ENCODE results near the gene HBS1L. TPM values are rescaled to one million over a fixed set of nuclear protein-coding genes. Genes with fewer than 3 reads are reported as not detected.
A peak's percentile ranks its signal among the peaks of the same experiment; 100 is the strongest.
"Not testable (repeated sequence)": the region's sequence is repeated elsewhere in the genome, so short reads cannot be mapped to it uniquely, and the experiment has no call there.

HBS1L gene
- total RNA-seq, 5 donors from 2014 or later (not counting 1 experiment from before 2014, with no cell fraction given): 51.4 to 112 (median 69.7) TPM

- H3K36me3 Mint-ChIP-seq: no peaks in the 10 kb centered on the region
- DNase-seq (no peak), ATAC-seq (replicated peaks in 1 of 4) (no peak)
- Histone ChIP-seq H3K36me3 (ENCODE audit: control insufficient read depth in 2 of 2, extremely low read depth in 1 of 2, insufficient read depth in 1 of 2, low read length in 1 of 2) (no peaks in the 10 kb centered on the region), H3K27ac (ENCODE audit: low read length) (no peak overlapping the region), H3K4me1 (ENCODE audit: control insufficient read depth in 1 of 2, extremely low read depth in 1 of 2, insufficient read depth in 2 of 2, low read length in 2 of 2) (no peaks in the 10 kb centered on the region), H3K27me3 (replicated peaks in 1 of 2; ENCODE audit: control insufficient read depth in 2 of 2, extremely low read depth in 1 of 2, insufficient read depth in 2 of 2, low read length in 1 of 2) (no peaks in the 10 kb centered on the region), H3K9me3 (no peaks in the 10 kb centered on the region), H3K4me3 (ENCODE audit: control insufficient read depth in 1 of 2, extremely low read depth in 1 of 2, low read length in 1 of 2) (no peak overlapping the region)
- no peaks in the 10 kb centered on the region for H3K4me1 Mint-ChIP-seq
- WGBS (ENCODE audit: insufficient coverage): no CpG with 5 or more reads among the region's 2 CpGs
- CTCF ChIA-PET: no interaction called here
- H3K4me3 Mint-ChIP-seq: no peak overlapping the region
- no peaks in the 10 kb centered on the region for H3K27me3 Mint-ChIP-seq
- no peak overlapping the region for H3K27ac Mint-ChIP-seq
- no peaks in the 10 kb centered on the region for H3K9me3 Mint-ChIP-seq
- POLR2A ChIA-PET: no interaction called here
These were observed 11.8 kb upstream of the HBS1L start for GRCh38 chr6:135066397-135066796.

GRCh38 chr6:135064586-135064985 is 10.0 kb upstream of the HBS1L start:
- CTCF ChIA-PET: no interaction called here
- POLR2A ChIA-PET: no interaction called here
- Mint-ChIP-seq H3K4me3 (no peak overlapping the region), H3K36me3 (no peaks in the 10 kb centered on the region), H3K9me3 (no peaks in the 10 kb centered on the region), H3K27me3 (no peaks in the 10 kb centered on the region), H3K4me1 (no peaks in the 10 kb centered on the region), H3K27ac (no peak overlapping the region)
- no peaks in the 10 kb centered on the region for H3K9me3 ChIP-seq
- DNase-seq (no peak), ATAC-seq (replicated peaks in 1 of 4) (no peak)
- H3K4me1 ChIP-seq (ENCODE audit: control insufficient read depth in 1 of 2, extremely low read depth in 1 of 2, insufficient read depth in 2 of 2, low read length in 2 of 2): no peaks in the 10 kb centered on the region
- no peak overlapping the region for H3K27ac ChIP-seq (ENCODE audit: low read length)
- WGBS (ENCODE audit: insufficient coverage): no CpG with 5 or more reads among the region's 1 CpG
- H3K27me3 ChIP-seq (replicated peaks in 1 of 2; ENCODE audit: control insufficient read depth in 2 of 2, extremely low read depth in 1 of 2, insufficient read depth in 2 of 2, low read length in 1 of 2): no peaks in the 10 kb centered on the region
- no peaks in the 10 kb centered on the region for H3K36me3 ChIP-seq (ENCODE audit: control insufficient read depth in 2 of 2, extremely low read depth in 1 of 2, insufficient read depth in 1 of 2, low read length in 1 of 2)
- no peak overlapping the region for H3K4me3 ChIP-seq (ENCODE audit: control insufficient read depth in 1 of 2, extremely low read depth in 1 of 2, low read length in 1 of 2)

- no peaks in the 10 kb centered on the region for H3K4me1 ChIP-seq (ENCODE audit: control insufficient read depth in 1 of 2, extremely low read depth in 1 of 2, insufficient read depth in 2 of 2, low read length in 2 of 2)
- no peaks in the 10 kb centered on the region for H3K9me3 ChIP-seq
- no peak for DNase-seq
- CTCF ChIA-PET: no interaction called here
- H3K27ac ChIP-seq (ENCODE audit: low read length): no peak overlapping the region
- WGBS (ENCODE audit: insufficient coverage): no CpG with 5 or more reads among the region's 3 CpGs
- Mint-ChIP-seq H3K36me3 (no peaks in the 10 kb centered on the region), H3K9me3 (no peaks in the 10 kb centered on the region), H3K4me3 (no peak overlapping the region), H3K27me3 (no peaks in the 10 kb centered on the region), H3K4me1 (no peaks in the 10 kb centered on the region), H3K27ac (no peak overlapping the region)
- no peaks in the 10 kb centered on the region for H3K27me3 ChIP-seq (replicated peaks in 1 of 2; ENCODE audit: control insufficient read depth in 2 of 2, extremely low read depth in 1 of 2, insufficient read depth in 2 of 2, low read length in 1 of 2)
- ATAC-seq (replicated peaks in 1 of 4): no peak
- no peak overlapping the region for H3K4me3 ChIP-seq (ENCODE audit: control insufficient read depth in 1 of 2, extremely low read depth in 1 of 2, low read length in 1 of 2)
- POLR2A ChIA-PET: no interaction called here
- no peaks in the 10 kb centered on the region for H3K36me3 ChIP-seq (ENCODE audit: control insufficient read depth in 2 of 2, extremely low read depth in 1 of 2, insufficient read depth in 1 of 2, low read length in 1 of 2)
These were observed 9.3 kb upstream of the HBS1L start for GRCh38 chr6:135063926-135064325.

GRCh38 chr6:135062735-135063134 is 8.1 kb upstream of the HBS1L start:
- no peak overlapping the region for H3K4me3 ChIP-seq (ENCODE audit: control insufficient read depth in 1 of 2, extremely low read depth in 1 of 2, low read length in 1 of 2)
- no peaks in the 10 kb centered on the region for H3K4me1 Mint-ChIP-seq
- no peak overlapping the region for H3K27ac Mint-ChIP-seq
- no peak overlapping the region for H3K4me3 Mint-ChIP-seq
- DNase-seq (no peak), ATAC-seq (replicated peaks in 1 of 4) (no peak)
- no peaks in the 10 kb centered on the region for H3K27me3 Mint-ChIP-seq
- H3K4me1 ChIP-seq (ENCODE audit: control insufficient read depth in 1 of 2, extremely low read depth in 1 of 2, insufficient read depth in 2 of 2, low read length in 2 of 2): no peaks in the 10 kb centered on the region
- no peaks in the 10 kb centered on the region for H3K9me3 Mint-ChIP-seq
- no peaks in the 10 kb centered on the region for H3K9me3 ChIP-seq
- 100% methylated on average over 3 of the region's 7 CpGs for WGBS (ENCODE audit: insufficient coverage)
- no peak overlapping the region for H3K27ac ChIP-seq (ENCODE audit: low read length)
- H3K36me3 Mint-ChIP-seq: no peaks in the 10 kb centered on the region
- no peaks in the 10 kb centered on the region for H3K36me3 ChIP-seq (ENCODE audit: control insufficient read depth in 2 of 2, extremely low read depth in 1 of 2, insufficient read depth in 1 of 2, low read length in 1 of 2)
- H3K27me3 ChIP-seq (replicated peaks in 1 of 2; ENCODE audit: control insufficient read depth in 2 of 2, extremely low read depth in 1 of 2, insufficient read depth in 2 of 2, low read length in 1 of 2): no peaks in the 10 kb centered on the region
- POLR2A ChIA-PET: interaction anchor here (0.6 kb wide), 2 partner anchors 37 to 1735 kb away, joined by 4 to 8 read pairs; no protein-coding TSS in a partner anchor
- CTCF ChIA-PET: interaction anchor here in 1 of 2 donors (0.6 to 0.7 kb wide), 2 partner anchors 23 to 412 kb away, joined by 4 to 6 read pairs; no protein-coding TSS in a partner anchor

- Mint-ChIP-seq H3K27ac (no peak overlapping the region), H3K27me3 (no peaks in the 10 kb centered on the region), H3K4me1 (peaks cover 3 to 6% (median 5%) of the 10 kb centered on the region in 3 donors), H3K4me3 (no peak overlapping the region), H3K9me3 (no peaks in the 10 kb centered on the region), H3K36me3 (no peaks in the 10 kb centered on the region)
- Histone ChIP-seq H3K27ac (ENCODE audit: low read length) (no peak overlapping the region), H3K4me1 (ENCODE audit: control insufficient read depth in 1 of 2, extremely low read depth in 1 of 2, insufficient read depth in 2 of 2, low read length in 2 of 2) (peaks cover 3% of the 10 kb centered on the region in 2 experiments), H3K27me3 (replicated peaks in 1 of 2; ENCODE audit: control insufficient read depth in 2 of 2, extremely low read depth in 1 of 2, insufficient read depth in 2 of 2, low read length in 1 of 2) (no peaks in the 10 kb centered on the region), H3K36me3 (ENCODE audit: control insufficient read depth in 2 of 2, extremely low read depth in 1 of 2, insufficient read depth in 1 of 2, low read length in 1 of 2) (no peaks in the 10 kb centered on the region), H3K4me3 (ENCODE audit: control insufficient read depth in 1 of 2, extremely low read depth in 1 of 2, low read length in 1 of 2) (no peak overlapping the region), H3K9me3 (no peaks in the 10 kb centered on the region)
- DNase-seq (no peak), ATAC-seq (replicated peaks in 1 of 4) (no peak)
- 100% methylated on average over 1 of the region's 4 CpGs for WGBS (ENCODE audit: insufficient coverage)
- ChIA-PET CTCF (no interaction called here), POLR2A (interaction anchor here in 1 of 2 donors (0.8 kb wide), 1 partner anchor 18 kb away, joined by 4 read pairs; no protein-coding TSS in a partner anchor)
These were observed 5.5 kb upstream of the HBS1L start for GRCh38 chr6:135060076-135060475.

GRCh38 chr6:135058299-135058698 is 3.7 kb upstream of the HBS1L start:
- peaks cover 13 to 15% of the 10 kb centered on the region in 2 experiments for H3K4me1 ChIP-seq (ENCODE audit: control insufficient read depth in 1 of 2, extremely low read depth in 1 of 2, insufficient read depth in 2 of 2, low read length in 2 of 2)
- CTCF ChIA-PET: interaction anchor here (0.5 to 1.7 kb wide), 2 partner anchors 28 to 70 kb away, joined by 3 to 5 read pairs; no protein-coding TSS in a partner anchor
- WGBS (ENCODE audit: insufficient coverage): 98% methylated on average over 11 of the region's 11 CpGs
- DNase-seq; H3K27ac ChIP-seq (ENCODE audit: low read length); H3K27me3 ChIP-seq (replicated peaks in 1 of 2; ENCODE audit: control insufficient read depth in 2 of 2, extremely low read depth in 1 of 2, insufficient read depth in 2 of 2, low read length in 1 of 2); H3K27me3 Mint-ChIP-seq; ATAC-seq (replicated peaks in 1 of 4); H3K9me3 ChIP-seq; H3K36me3 Mint-ChIP-seq; H3K9me3 Mint-ChIP-seq; H3K4me3 ChIP-seq (ENCODE audit: control insufficient read depth in 1 of 2, extremely low read depth in 1 of 2, low read length in 1 of 2); H3K4me3 Mint-ChIP-seq; H3K36me3 ChIP-seq (ENCODE audit: control insufficient read depth in 2 of 2, extremely low read depth in 1 of 2, insufficient read depth in 1 of 2, low read length in 1 of 2): not testable (repeated sequence)
- peak overlapping the region in 1 of 2 donors; percentile 39 for H3K27ac Mint-ChIP-seq
- POLR2A ChIA-PET: interaction anchor here in 1 of 2 donors (0.8 kb wide), 1 partner anchor 32 kb away, joined by 3 read pairs; no protein-coding TSS in a partner anchor
- peaks cover 18 to 23% (median 22%) of the 10 kb centered on the region in 3 donors for H3K4me1 Mint-ChIP-seq

GRCh38 chr6:135056632-135057031 is 2.0 kb upstream of the HBS1L start:
- peaks cover 34 to 38% (median 38%) of the 10 kb centered on the region in 3 donors for H3K4me1 Mint-ChIP-seq
- ATAC-seq (replicated peaks in 1 of 4) (no peak), DNase-seq (no peak)
- H3K36me3 ChIP-seq (ENCODE audit: control insufficient read depth in 2 of 2, extremely low read depth in 1 of 2, insufficient read depth in 1 of 2, low read length in 1 of 2): no peaks in the 10 kb centered on the region
- no peak overlapping the region for H3K27ac Mint-ChIP-seq
- H3K4me1 ChIP-seq (ENCODE audit: control insufficient read depth in 1 of 2, extremely low read depth in 1 of 2, insufficient read depth in 2 of 2, low read length in 2 of 2): peaks cover 19% of the 10 kb centered on the region in 2 experiments
- H3K4me3 ChIP-seq (ENCODE audit: control insufficient read depth in 1 of 2, extremely low read depth in 1 of 2, low read length in 1 of 2): no peak overlapping the region
- no peaks in the 10 kb centered on the region for H3K9me3 ChIP-seq
- no peaks in the 10 kb centered on the region for H3K27me3 Mint-ChIP-seq
- CTCF ChIA-PET: interaction anchor here (0.9 to 2.6 kb wide), 2 partner anchors 31 kb away, joined by 3 to 26 read pairs; no protein-coding TSS in a partner anchor
- POLR2A ChIA-PET: no interaction called here
- no peaks in the 10 kb centered on the region for H3K9me3 Mint-ChIP-seq
- H3K36me3 Mint-ChIP-seq: peaks cover 3% of the 10 kb centered on the region
- WGBS (ENCODE audit: insufficient coverage): 97% methylated on average over 5 of the region's 5 CpGs
- no peak overlapping the region for H3K27ac ChIP-seq (ENCODE audit: low read length)
- H3K27me3 ChIP-seq (replicated peaks in 1 of 2; ENCODE audit: control insufficient read depth in 2 of 2, extremely low read depth in 1 of 2, insufficient read depth in 2 of 2, low read length in 1 of 2): no peaks in the 10 kb centered on the region
- no peak overlapping the region for H3K4me3 Mint-ChIP-seq

All from T-cell (primary cell).